HG02943 (cell line): ENCODE results near the gene AOC3.

Experiments used
- ATAC-seq: cut with Tn5 transposase; IDR thresholded peaks from one replicate; pipeline ENCODE4 v1.9.1; 2021; ENCODE audit warnings: mild to moderate bottlenecking, low read depth, moderate library complexity; ENCODE audit not compliant: unreplicated experiment

Gene AOC3

DNA sequence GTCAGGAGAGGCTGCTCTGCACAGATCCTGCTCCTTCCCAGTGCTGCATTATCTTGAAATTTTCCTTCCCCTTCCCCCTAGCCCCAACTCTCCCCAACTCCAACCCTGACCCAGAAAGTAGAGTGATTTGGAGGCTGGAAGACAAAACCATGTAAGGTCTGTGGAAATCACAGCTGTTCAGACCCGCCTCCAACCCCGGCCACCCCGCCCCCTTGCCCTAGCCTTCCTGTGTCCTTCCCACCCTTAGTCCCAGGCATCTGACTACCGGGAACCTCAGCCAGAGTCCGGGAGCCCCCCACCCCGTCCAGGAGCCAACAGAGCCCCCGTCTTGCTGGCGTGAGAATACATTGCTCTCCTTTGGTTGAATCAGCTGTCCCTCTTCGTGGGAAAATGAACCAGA is at the start of gene AOC3:
AOC3 (plus strand) TSS at position 246 of the 400 bp plus-strand sequence; CDS start at position 391, 145 bp downstream.
- ATAC-seq = no peak

- ATAC-seq = no peak
These were observed 47.7 kb upstream of the AOC3 start for GRCh38 chr17:42803074-42803883.

- ATAC-seq = no peak
These were observed 46.1 kb upstream of the AOC3 start for GRCh38 chr17:42804918-42805367.

DNA sequence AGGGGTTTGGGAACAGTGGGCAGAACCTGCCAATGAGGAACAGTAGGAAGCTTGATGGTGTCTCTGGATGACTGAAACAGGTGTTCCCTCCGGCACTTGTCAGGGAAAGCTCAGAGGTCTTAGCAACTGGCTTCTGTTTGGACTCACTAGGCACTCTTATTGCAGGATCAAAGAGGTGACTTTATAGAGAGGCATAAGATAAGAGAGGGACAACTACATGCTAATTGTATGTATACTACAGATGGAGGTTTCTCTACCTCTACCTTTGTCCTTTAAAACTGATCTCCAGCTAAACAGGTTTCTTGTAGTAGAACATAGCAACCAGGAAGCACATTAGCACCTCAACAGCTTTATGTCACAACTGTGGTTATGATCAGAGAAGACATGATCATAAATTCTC is 44.8 kb upstream of the AOC3 start:
- ATAC-seq = no peak

- ATAC-seq = no peak
These were observed 41.7 kb upstream of the AOC3 start for GRCh38 chr17:42809250-42809649.

DNA sequence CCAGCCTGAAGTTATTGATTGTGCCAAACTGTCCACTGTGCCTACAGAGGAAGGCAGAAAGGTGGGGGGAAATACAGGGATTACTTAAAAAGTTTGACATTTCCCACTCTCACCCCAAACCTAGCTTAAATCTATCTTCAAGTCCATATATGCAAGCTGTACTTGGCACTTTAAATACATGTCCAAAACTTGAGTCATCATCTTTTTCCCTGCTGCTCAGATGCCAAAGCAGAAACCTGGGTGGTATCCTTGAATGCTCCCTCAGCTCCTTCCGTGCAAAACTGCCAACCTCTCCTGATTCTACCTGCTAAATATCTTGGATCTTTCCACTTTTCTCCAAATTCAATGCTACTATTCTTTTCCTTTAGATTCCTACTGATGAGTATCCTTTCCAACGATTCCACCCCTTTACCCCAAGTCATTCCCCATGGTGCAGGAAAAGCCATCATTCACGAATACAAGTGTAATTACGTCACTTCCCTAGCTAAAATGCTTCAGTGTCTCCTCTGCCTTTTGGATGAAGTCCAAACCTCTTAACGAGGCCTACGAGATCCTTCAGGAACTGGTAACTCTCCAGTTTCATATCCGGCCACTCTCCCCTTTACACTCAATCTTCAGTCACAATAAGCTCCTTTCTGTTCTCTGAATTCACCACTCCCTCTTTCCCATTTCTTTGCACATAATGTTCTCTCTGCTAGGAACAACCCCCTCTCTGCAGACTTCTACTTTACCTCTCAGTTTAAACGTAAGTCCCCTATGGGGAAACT is 36.2 kb upstream of the AOC3 start:
- no peak for ATAC-seq

DNA sequence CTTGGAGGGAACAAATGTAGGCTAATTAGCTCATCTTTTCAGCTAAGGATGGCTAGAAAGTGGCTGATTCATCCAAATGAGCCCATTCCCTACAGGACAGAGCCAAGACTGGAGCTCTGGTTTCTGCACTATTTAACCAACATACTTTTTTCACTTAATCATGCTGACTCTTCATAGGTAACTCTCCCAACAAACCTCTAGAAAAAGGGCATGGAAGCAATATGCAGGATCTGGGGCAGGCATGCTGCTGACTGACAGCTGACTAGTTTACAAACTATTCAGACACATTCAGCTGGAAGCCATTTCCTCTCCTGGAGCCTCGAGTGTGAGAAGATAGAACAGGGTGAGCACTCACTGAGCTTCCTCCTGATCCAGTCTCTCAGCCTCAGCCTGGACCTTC is 33.1 kb upstream of the AOC3 start:
- ATAC-seq = no peak

DNA sequence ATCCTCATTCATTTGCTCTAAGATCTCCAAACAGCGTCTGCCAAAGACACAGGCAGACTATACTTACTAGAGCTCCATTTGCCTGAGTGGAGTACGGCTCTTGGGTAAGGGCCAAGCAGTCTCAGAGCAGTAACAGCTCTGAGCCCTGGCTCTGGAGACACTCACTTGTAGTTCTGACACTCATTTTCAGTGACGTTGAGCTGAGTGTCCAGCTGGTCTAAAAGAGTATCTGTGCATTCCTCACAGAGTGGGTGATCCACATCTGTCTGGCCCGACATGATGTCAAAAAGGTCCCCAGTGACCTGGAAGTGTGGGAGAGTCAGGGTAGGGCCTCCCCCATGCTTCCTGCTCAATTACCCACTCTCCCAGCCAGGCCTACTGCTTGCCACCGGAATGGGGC is 32.6 kb upstream of the AOC3 start:
- ATAC-seq = no peak

DNA sequence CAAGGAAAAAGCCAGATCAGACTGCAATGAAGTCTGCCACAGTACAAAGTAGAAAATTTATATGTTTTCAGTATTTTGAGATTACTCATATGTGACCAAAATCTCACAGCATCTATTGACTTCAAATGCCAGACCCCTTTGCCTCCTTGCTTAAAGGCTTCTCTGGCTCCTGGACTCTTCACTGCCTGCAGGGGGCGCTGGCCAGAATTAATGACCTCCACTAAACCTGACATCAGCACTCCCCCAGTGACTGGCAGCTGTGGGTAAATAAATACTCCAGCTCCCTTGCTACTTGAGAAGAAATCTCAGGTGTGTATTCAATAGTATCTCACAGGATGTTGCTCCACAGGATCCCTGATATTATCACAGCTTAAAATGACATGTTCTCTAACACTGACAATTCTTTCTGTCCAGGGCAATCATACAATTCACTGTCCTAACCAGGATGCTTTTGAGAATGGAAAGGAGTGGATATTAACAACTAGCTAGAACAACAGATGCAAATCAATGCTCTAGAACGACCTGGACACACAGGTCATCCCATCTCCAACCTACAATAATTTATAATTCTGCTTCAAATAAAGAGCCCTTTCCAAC is 31.0 kb upstream of the AOC3 start:
- no peak for ATAC-seq

- no peak for ATAC-seq
These were observed 29.8 kb upstream of the AOC3 start for GRCh38 chr17:42821176-42821575.

- no peak for ATAC-seq
These were observed 23.5 kb upstream of the AOC3 start for GRCh38 chr17:42827472-42827871.

GRCh38 chr17:42830971-42831370 is 20.0 kb upstream of the AOC3 start:
- no peak for ATAC-seq

DNA sequence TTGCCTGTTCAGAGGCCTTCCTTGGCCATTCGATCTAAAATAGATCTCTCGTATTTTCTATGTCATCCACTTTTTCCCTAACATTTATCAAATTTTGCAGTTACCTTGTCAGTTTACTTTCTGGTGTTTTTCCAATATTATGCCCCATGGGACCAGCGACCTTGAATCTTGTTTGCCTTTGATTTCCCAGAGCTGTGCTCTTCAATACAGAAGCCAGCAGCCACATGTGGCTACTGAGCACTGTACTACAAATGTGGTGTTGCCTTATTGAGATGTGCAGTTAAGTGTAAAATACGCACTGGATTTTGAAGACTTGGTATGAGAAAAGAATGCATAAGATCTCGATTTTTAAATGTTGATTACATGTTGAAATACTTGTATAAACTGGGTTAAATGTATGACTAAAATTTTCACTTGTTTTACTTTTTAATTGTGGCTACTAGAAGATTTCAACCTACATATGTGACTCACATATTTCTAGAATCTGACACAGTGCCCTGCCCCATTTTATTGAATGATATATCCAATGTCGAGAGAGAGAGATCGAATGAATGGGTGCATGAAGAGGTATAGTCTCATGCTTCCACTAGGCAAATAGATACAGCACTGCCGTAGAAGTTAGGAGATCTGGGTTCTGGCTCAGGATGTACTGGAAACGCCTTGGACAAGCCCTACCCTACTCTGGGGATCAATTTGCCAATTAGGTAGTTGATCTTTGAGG is 18.6 kb upstream of the AOC3 start:
- ATAC-seq = no peak

DNA sequence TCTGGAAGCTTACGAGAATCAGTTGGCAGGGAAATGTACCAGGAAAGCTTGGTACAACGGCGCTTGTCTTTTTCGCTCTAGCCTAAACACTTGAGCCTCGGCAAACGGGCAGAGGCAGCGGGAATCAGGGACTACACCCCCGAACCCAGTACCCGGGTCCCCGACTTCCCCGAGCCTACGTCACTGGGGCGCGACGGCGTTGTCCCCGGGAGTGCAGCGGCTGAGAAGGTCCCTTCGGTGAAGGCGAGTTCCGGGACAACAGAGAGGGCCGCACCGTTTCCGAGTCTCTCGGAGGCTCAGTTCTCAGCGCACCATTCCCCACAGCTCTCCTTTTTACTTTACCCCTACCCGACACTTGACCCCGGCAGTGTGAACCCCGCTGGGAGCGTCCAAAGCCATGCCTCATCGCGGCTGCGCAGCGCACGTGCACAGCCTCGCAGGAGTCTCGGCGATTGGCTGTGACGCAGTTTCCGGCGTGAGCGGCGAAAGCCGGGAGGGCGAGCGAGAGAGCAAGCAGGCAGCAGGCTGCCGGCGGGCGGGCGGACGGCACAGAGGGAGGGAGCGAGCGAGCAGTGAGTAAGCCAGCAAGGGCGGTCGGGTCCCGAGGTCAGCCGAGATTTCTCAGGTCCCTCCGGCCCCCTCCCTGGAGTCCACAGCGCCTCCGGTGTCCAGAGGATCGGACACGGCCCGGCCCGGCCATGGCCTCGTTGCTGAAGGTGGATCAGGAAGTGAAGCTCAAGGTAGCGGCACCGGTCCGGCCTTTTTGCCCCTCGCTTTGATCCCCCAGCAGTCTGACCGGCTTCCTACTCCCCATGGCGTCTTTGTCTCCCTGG is 17.8 kb upstream of the AOC3 start, which contains the start of gene PSME3:
PSME3 (plus strand) TSS at position 464 of the 833 bp plus-strand sequence; CDS start at position 699, 235 bp downstream.
- ATAC-seq = peak; percentile 71

GRCh38 chr17:42833767-42834422 is 17.1 kb upstream of the AOC3 start:
- ATAC-seq = peak; percentile 19

DNA sequence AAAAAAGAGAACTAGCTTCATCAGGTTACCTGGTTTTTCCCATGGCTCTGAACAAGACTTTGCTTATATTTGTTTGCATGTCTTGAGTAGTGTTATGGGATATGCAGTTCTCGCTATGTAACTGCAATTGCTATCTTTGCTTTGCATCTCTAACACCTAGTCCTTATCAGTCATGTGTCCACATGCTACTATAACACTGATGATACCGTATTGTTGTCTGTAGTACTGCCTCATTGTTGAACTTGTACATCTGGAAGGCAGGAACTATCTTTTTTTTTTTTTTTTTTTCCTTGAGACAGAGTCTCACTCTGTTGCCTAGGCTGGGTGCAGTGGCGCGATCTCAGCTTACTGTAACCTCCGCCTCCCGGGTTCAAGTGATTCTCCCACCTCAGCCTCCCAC is 15.3 kb upstream of the AOC3 start:
- ATAC-seq = no peak

DNA sequence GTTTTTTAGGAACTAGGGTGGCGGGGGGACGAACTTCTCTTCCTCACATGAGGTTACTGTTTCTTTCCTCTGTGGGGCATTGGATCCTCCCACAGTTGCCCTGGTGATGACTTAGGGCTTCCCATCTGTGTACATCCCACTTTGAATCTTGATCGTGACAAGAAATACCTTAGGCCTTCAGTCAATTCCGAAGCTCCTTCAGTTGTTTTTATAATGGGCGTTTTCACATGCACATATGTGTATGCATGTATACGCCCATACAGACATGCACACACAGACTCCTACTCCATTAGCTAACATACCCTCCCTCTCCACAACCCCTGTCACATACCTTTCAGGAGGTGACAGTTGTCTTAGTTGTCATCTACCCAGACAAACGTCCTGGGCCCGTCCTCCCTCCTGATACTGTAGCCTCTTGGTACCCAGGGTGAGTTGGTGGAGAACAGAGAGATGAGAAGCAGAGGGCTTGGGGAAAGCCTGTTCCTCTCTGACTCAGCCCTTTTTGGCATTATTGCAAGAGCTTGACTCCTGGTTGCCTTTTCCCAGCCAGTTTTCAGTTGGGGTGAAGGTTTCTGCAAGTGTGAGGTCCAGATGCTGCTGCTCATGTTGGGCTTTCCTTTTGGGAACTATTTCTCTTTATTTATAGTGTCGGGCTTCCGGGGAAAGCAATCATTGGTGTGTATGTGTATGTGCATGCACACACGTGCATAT is 8.9 kb upstream of the AOC3 start:
- ATAC-seq = no peak

GRCh38 chr17:42843358-42843934 is 7.6 kb upstream of the AOC3 start:
- no peak for ATAC-seq
